C4-2B (cell line): ENCODE results near the gene BMAL2.

ENCODE experiments used
- CTCF ChIP-seq: fragments of 450-650 bp; conservative IDR thresholded peaks from 2 replicates; pipeline ENCODE4 v1.5.1; 2017; ENCODE audit warnings: mild to moderate bottlenecking
- ZFX ChIP-seq: fragments of 450-650 bp; IDR thresholded peaks from 2 replicates; pipeline ENCODE4 v1.6.1; 2017

- TF ChIP-seq CTCF (no peak), ZFX (no peak)
Measured at GRCh38 chr12:27366621-27367020, 34.0 kb downstream of the BMAL2 start.
